Measurements from ENCODE around the gene COX6A1. TPM values are rescaled to one million over a fixed set of nuclear protein-coding genes. Genes with fewer than 3 reads are reported as not detected.

The COX6A1 gene
- total and polyA plus RNA-seq, 7 donors, result 34.4 to 211 (median 52.6) TPM

DNA sequence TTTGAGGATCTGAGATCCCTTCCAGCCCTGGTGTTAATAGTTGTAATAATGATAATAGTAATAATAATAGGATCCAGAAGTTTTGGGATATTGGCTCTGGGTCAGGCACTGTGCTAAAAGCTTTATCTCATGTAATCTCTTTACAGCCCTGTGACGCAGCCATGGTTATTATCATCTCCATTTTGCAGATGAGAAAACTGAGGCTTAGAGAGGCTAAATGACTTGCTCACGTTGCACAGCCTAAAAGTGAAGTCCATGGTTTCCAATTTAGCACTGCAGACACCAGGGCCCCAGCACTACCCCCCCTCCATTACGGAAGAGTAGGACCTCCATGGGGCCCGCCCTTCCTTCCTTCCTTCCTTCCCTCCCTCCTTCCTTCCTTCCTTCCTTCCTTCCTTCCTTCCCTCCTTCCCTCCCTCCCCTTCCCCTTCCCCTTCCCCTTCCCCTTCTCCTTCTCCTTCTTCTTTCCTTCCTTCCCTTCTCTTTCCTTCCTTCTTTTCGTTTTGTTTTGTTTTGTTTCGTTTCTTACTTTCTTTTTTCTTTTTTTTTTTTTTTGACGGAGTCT, 14.9 kb upstream of the COX6A1 start:
- WGBS, 3 donors, result 57 to 60% (median 58%) methylated on average over 7 of the region's 7 CpGs

DNA sequence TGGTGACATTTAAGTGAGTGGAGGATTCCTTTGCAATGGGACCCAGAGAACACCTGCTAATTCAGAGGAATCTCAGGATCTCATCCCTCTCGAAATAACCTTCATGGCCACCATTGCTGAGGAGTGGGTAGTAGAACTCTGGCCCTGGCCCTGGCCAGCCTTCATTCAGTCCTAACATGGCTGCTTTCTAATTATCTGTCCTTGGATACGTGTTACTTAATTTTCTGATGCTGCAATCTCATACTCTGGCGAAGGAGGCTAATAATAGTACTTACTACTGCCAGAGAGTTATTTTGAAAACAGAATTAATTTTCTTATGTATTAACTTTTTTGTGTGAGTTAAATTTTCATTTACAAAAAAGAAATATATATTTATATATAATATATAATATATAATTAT, 12.1 kb upstream of the COX6A1 start:
- 53 to 77% (median 64%) methylated on average over 3 of the region's 3 CpGs for WGBS, 3 donors
- DNase-seq (no peak), ATAC-seq (peak in 2 of 4 donors; percentile 47 to 53)
- Histone ChIP-seq H3K27me3 (ENCODE audit: insufficient read depth in 3 of 3, low read length in 2 of 3) (peaks cover 0 to 4% (median 0%) of the 10 kb centered on the region in 3 donors), H3K4me3 (no peak overlapping the region), H3K4me1 (no peaks in the 10 kb centered on the region), H3K27ac (no peak overlapping the region), H3K36me3 (ENCODE audit: insufficient read depth in 1 of 2, low read depth in 1 of 2) (no peaks in the 10 kb centered on the region), H3K9me3 (no peaks in the 10 kb centered on the region)
- intact Hi-C loops (cut with DNase I), result loop anchor here in 1 of 2 donors (5.0 kb wide), 1 partner anchor 103 kb away; no protein-coding TSS in a partner anchor
- TF ChIP-seq, protein P1, sequence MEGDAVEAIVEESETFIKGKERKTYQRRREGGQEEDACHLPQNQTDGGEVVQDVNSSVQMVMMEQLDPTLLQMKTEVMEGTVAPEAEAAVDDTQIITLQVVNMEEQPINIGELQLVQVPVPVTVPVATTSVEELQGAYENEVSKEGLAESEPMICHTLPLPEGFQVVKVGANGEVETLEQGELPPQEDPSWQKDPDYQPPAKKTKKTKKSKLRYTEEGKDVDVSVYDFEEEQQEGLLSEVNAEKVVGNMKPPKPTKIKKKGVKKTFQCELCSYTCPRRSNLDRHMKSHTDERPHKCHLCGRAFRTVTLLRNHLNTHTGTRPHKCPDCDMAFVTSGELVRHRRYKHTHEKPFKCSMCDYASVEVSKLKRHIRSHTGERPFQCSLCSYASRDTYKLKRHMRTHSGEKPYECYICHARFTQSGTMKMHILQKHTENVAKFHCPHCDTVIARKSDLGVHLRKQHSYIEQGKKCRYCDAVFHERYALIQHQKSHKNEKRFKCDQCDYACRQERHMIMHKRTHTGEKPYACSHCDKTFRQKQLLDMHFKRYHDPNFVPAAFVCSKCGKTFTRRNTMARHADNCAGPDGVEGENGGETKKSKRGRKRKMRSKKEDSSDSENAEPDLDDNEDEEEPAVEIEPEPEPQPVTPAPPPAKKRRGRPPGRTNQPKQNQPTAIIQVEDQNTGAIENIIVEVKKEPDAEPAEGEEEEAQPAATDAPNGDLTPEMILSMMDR (IDR thresholded peaks at IDR 0.05), result no peak

More for the DNA sequence above, 14.9 kb upstream of the COX6A1 start:
- H3K36me3 ChIP-seq (ENCODE audit: insufficient read depth in 1 of 2, low read depth in 1 of 2), result no peaks in the 10 kb centered on the region
- ATAC-seq, result no peak
- TF ChIP-seq, protein P1 (IDR thresholded peaks at IDR 0.05), result no peak
- H3K27ac ChIP-seq, result no peak overlapping the region
- H3K9me3 ChIP-seq, result no peaks in the 10 kb centered on the region
- no peaks in the 10 kb centered on the region for H3K4me1 ChIP-seq
- H3K4me3 ChIP-seq, result no peak overlapping the region
- H3K27me3 ChIP-seq (ENCODE audit: insufficient read depth in 3 of 3, low read length in 2 of 3), result peaks cover 0 to 2% (median 0%) of the 10 kb centered on the region in 3 donors
- no peak for DNase-seq
- intact Hi-C loops (cut with DNase I), result no loop called here

DNA sequence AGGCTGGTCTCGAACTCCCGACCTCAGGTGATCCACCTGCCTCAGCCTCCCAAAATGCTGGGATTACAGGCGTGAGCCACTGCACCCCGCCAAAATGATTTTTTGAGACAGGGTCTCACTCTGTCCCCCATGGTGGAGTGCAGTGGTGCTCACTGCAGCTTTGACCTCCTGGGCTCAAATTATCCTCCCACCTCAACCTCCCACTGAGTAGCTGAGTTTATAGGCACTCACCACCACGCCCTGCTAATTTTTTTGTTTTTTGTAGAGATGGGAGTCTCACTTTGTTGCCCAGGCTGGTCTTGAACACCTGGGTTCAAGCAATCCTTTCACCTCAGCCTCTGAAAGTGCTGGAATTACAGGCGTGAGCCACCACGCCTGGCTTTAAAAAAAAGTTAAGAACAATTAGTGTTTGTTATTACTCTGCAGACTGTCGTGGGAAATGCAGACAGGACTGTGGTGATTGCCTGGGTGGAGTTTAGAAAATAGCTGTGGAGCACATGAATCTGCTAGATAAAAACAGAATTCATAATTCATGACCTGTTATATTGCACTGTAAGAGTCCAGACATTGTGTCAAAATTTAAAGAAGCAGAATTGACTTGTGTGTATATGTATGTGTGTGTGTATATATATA, 9.2 kb upstream of the COX6A1 start:
- Histone ChIP-seq H3K36me3 (ENCODE audit: insufficient read depth in 1 of 2, low read depth in 1 of 2) (no peaks in the 10 kb centered on the region), H3K27ac (no peak overlapping the region), H3K9me3 (no peaks in the 10 kb centered on the region), H3K27me3 (ENCODE audit: insufficient read depth in 3 of 3, low read length in 2 of 3) (peaks cover 0 to 4% (median 0%) of the 10 kb centered on the region in 3 donors), H3K4me3 (no peak overlapping the region), H3K4me1 (no peaks in the 10 kb centered on the region)
- intact Hi-C loops (cut with DNase I), result loop anchor here in 1 of 2 donors (2.0 to 5.0 kb wide), 2 partner anchors 72 to 106 kb away; no protein-coding TSS in a partner anchor
- TF ChIP-seq, protein P1 (IDR thresholded peaks at IDR 0.05), result no peak
- 53 to 62% (median 54%) methylated on average over 8 of the region's 8 CpGs for WGBS, 3 donors
- ATAC-seq, result no peak
- DNase-seq, result no peak

DNA sequence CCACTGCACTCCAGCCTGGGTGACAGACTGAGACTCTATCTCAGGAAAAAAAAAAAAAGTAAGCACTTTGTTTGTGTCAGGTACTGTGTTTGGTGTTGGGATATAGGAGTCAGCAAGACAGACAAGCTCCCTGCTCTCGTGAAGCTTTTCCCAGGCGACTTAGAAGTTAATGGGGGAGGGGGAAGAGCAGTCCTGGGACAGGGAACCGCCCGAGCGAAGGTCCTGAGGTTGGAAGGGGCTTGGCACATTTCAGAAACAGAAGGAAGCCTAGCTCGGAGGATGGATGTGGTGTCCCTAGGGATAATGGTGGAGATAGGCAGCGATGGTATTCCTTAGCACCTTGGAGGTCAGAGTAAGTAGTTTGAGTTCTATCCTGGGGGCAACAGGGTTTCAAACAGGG, 8.5 kb upstream of the COX6A1 start:
- ATAC-seq (no peak), DNase-seq (no peak)
- H3K27ac ChIP-seq, result no peak overlapping the region
- H3K36me3 ChIP-seq (ENCODE audit: insufficient read depth in 1 of 2, low read depth in 1 of 2), result no peaks in the 10 kb centered on the region
- peaks cover 0 to 4% (median 0%) of the 10 kb centered on the region in 3 donors for H3K27me3 ChIP-seq (ENCODE audit: insufficient read depth in 3 of 3, low read length in 2 of 3)
- H3K9me3 ChIP-seq, result no peaks in the 10 kb centered on the region
- no peaks in the 10 kb centered on the region for H3K4me1 ChIP-seq
- 51 to 62% (median 57%) methylated on average over 7 of the region's 7 CpGs for WGBS, 3 donors
- TF ChIP-seq, protein P1 (IDR thresholded peaks at IDR 0.05), result no peak
- H3K4me3 ChIP-seq, result no peak overlapping the region
- intact Hi-C loops (cut with DNase I), result loop anchor here in 1 of 2 donors (2.0 to 5.0 kb wide), 2 partner anchors 73 to 107 kb away; no protein-coding TSS in a partner anchor
